Measurements from ENCODE around the gene FGF12. TPM values are rescaled to one million over a fixed set of nuclear protein-coding genes. Genes with fewer than 3 reads are reported as not detected.

Gene FGF12
- total RNA-seq, 1 donor from 2014 or later, result 3.2 TPM

- peak overlapping the region; percentile 45 for H3K4me3 ChIP-seq
- H3K36me3 ChIP-seq, result no peaks in the 10 kb centered on the region
- no peak for TF ChIP-seq CTCF (IDR thresholded peaks at IDR 0.05)
- H3K27me3 ChIP-seq, result peaks cover 34% of the 10 kb centered on the region
- peak; percentile 13 for ATAC-seq
- peak overlapping the region; percentile 51 for H3K27ac ChIP-seq
- intact Hi-C loops (cut with DNase I), result no loop called here
- no peaks in the 10 kb centered on the region for H3K4me1 ChIP-seq
- no peak for DNase-seq
- no peaks in the 10 kb centered on the region for H3K9me3 ChIP-seq
Observed at GRCh38 chr3:192409838-192410683, 317.3 kb downstream of the FGF12 start.

DNA sequence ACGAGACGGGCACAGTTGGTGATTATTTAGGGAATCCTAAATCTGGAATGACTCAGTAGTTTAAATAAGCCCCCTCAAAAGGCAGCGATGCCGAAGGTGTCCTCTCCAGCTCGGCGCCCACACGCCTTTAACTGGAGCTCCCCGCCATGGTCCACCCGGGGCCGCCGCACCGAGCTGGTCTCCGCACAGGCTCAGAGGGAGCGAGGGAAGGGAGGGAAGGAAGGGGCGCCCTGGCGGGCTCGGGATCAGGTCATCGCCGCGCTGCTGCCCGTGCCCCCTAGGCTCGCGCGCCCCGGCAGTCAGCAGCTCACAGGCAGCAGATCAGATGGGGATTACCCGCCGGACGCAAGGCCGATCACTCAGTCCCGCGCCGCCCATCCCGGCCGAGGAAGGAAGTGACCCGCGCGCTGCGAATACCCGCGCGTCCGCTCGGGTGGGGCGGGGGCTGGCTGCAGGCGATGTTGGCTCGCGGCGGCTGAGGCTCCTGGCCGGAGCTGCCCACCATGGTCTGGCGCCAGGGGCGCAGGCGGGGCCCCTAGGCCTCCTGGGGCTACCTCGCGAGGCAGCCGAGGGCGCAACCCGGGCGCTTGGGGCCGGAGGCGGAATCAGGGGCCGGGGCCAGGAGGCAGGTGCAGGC lies 318.0 kb downstream of the FGF12 start:
- peak overlapping the region; percentile 51 for H3K27ac ChIP-seq
- ATAC-seq, result peak; percentile 77
- peak; percentile 65 for DNase-seq
- H3K9me3 ChIP-seq, result no peaks in the 10 kb centered on the region
- H3K36me3 ChIP-seq, result no peaks in the 10 kb centered on the region
- TF ChIP-seq CTCF (IDR thresholded peaks at IDR 0.05), result no peak
- intact Hi-C loops (cut with DNase I), result no loop called here
- H3K27me3 ChIP-seq, result peaks cover 34% of the 10 kb centered on the region
- H3K4me3 ChIP-seq, result peak overlapping the region; percentile 45
- H3K4me1 ChIP-seq, result no peaks in the 10 kb centered on the region

DNA sequence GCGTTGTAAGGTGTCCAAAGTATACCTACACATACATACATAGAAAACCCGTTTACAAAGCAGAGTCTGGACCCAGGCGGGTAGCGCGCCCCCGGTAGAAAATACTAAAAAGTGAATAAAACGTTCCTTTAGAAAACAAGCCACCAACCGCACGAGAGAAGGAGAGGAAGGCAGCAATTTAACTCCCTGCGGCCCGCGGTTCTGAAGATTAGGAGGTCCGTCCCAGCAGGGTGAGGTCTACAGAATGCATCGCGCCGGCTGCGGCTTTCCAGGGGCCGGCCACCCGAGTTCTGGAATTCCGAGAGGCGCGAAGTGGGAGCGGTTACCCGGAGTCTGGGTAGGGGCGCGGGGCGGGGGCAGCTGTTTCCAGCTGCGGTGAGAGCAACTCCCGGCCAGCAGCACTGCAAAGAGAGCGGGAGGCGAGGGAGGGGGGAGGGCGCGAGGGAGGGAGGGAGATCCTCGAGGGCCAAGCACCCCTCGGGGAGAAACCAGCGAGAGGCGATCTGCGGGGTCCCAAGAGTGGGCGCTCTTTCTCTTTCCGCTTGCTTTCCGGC lies 318.6 kb downstream of the FGF12 start:
- peaks cover 34% of the 10 kb centered on the region for H3K27me3 ChIP-seq
- no peaks in the 10 kb centered on the region for H3K9me3 ChIP-seq
- peak overlapping the region; percentile 45 for H3K4me3 ChIP-seq
- no peak overlapping the region for H3K27ac ChIP-seq
- no peak for DNase-seq
- intact Hi-C loops (cut with DNase I), result no loop called here
- no peaks in the 10 kb centered on the region for H3K36me3 ChIP-seq
- no peak for TF ChIP-seq CTCF (IDR thresholded peaks at IDR 0.05)
- no peaks in the 10 kb centered on the region for H3K4me1 ChIP-seq
- ATAC-seq, result no peak

DNA sequence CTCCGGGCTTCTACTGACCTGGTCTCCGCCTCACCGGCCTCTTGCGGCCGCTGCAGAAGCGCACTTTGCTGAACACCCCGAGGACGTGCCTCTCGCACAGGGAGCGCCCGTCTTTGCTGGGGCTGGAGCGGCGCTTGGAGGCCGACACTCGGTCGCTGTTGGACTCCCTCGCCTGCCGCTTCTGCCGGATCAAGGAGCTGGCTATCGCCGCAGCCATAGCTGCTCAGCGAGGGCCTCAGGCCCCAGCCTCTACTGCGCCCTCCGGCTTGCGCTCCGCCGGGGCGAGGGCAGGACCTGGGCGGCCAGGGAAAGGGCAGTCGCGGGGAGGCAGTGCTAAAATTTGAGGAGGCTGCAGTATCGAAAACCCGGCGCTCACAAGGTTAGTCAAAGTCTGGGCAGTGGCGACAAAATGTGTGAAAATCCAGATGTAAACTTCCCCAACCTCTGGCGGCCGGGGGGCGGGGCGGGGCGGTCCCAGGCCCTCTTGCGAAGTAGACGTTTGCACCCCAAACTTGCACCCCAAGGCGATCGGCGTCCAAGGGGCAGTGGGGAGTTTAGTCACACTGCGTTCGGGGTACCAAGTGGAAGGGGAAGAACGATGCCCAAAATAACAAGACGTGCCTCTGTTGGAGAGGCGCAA lies 319.2 kb downstream of the FGF12 start:
- Histone ChIP-seq H3K4me3 (peak overlapping the region; percentile 45), H3K9me3 (no peaks in the 10 kb centered on the region), H3K4me1 (no peaks in the 10 kb centered on the region), H3K27ac (no peak overlapping the region), H3K27me3 (peaks cover 34% of the 10 kb centered on the region), H3K36me3 (no peaks in the 10 kb centered on the region)
- DNase-seq (peak; percentile 60), ATAC-seq (peak; percentile 12)
- no peak for TF ChIP-seq CTCF (IDR thresholded peaks at IDR 0.05)
- intact Hi-C loops (cut with DNase I), result no loop called here

DNA sequence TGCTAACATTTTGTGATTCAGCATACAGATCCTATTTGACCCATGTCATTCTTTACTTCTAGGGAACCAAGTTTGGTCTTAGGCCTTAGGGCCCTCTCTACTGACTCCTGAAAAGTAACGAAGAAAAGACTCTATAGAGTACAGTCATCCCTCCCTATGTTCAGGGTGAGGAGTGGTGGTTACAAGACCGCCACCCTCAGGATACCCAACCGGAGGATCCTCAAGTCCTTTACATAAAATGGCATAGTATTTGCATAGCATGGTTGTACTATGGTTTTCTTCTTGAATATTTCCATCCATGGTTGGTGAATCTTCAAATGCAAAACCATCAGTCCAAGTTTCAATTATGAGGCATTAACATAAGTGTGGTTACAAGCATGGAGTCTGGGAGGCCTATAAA lies 327.6 kb downstream of the FGF12 start:
- TF ChIP-seq CTCF (IDR thresholded peaks at IDR 0.05), result no peak
- no peak overlapping the region for H3K4me3 ChIP-seq
- no peak for DNase-seq
- intact Hi-C loops (cut with DNase I), result no loop called here
- H3K27ac ChIP-seq, result no peak overlapping the region
- H3K36me3 ChIP-seq, result no peaks in the 10 kb centered on the region
- H3K9me3 ChIP-seq, result no peaks in the 10 kb centered on the region
- no peak for ATAC-seq
- H3K4me1 ChIP-seq, result no peaks in the 10 kb centered on the region
- no peaks in the 10 kb centered on the region for H3K27me3 ChIP-seq
